Ovary (tissue), 3 donors: ENCODE data around the gene NEO1.

Experiments used
- EP300 ChIP-seq: sonication (generic); formaldehyde crosslinking; IDR thresholded peaks from one replicate; pipeline ENCODE4 v1.6.1; 2017; ENCODE audit warnings: antibody characterized with exemption
- POLR2A ChIP-seq: fragments of 450-650 bp; IDR thresholded peaks from one replicate; pipeline ENCODE4 v1.6.1; 2017; ENCODE audit warnings: antibody characterized with exemption, mild to moderate bottlenecking, moderate library complexity
- TF ChIP-seq, protein P1 (sequence below), 3 donors: fragments of 450-650 bp in 2 of 3; fragments of 200-600 bp in 1 of 3; IDR thresholded peaks; one replicate each; pipeline versions ENCODE4 v1.5.1 to v1.8.0; 2016 to 2022; ENCODE audit warnings: antibody characterized with exemption in 3 of 3, mild to moderate bottlenecking in 1 of 3
- donor health status: DM: no; HTN: no; CAD: no.

DNA sequence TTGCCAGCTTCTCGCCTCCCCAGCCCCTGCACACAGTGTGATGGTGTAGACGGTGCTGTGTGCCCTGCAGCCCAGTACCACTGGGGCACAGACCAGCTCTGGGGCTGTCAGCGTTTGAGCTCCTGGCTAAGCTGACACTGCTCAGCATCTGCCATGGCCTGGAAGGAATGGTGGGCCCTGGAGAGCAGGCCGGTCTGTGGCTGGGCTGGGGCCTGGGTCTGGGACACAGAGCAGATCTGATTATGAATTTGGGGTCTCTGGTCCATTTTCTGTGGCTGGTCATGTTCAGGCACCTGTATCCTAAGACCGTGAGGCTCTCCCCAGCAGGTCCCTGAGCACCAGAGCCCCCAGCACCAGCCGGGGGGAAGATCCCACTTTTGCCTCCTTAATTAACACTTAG, 281.8 kb downstream of the NEO1 start:
- TF ChIP-seq POLR2A (no peak), EP300 (no peak)
- TF ChIP-seq, protein P1, sequence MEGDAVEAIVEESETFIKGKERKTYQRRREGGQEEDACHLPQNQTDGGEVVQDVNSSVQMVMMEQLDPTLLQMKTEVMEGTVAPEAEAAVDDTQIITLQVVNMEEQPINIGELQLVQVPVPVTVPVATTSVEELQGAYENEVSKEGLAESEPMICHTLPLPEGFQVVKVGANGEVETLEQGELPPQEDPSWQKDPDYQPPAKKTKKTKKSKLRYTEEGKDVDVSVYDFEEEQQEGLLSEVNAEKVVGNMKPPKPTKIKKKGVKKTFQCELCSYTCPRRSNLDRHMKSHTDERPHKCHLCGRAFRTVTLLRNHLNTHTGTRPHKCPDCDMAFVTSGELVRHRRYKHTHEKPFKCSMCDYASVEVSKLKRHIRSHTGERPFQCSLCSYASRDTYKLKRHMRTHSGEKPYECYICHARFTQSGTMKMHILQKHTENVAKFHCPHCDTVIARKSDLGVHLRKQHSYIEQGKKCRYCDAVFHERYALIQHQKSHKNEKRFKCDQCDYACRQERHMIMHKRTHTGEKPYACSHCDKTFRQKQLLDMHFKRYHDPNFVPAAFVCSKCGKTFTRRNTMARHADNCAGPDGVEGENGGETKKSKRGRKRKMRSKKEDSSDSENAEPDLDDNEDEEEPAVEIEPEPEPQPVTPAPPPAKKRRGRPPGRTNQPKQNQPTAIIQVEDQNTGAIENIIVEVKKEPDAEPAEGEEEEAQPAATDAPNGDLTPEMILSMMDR (IDR thresholded peaks at IDR 0.05) = no peak
